Caco-2 (cell line): Measurements from ENCODE around the gene NANP. TPM values are rescaled to one million over a fixed set of nuclear protein-coding genes. Genes with fewer than 3 reads are reported as not detected.

Experiments used
- Bru-seq: library from RNA; stranded (reverse); fragments of 400-500 nt; gene quantifications from one replicate; lab custom pipeline; 2021; lab: Mats Ljungman, UMichigan
- BruChase-seq, 2 experiments: library from RNA; stranded (reverse); fragments of 400-500 nt; gene quantifications; one replicate each; lab custom pipeline; 2021; lab: Mats Ljungman, UMichigan
- BruUV-seq: library from RNA; stranded (reverse); fragments of 400-500 nt; replicated peaks from 2 replicates; lab custom pipeline; 2021; lab: Mats Ljungman, UMichigan
- CTCF ChIA-PET: fragments of 300-600 bp; sonication (Branson Sonifier 250); formaldehyde crosslinking; loops from one replicate; lab custom pipeline; 2022; ENCODE audit warnings: antibody characterized with exemption; lab: Charles Lee
- POLR2A ChIA-PET: fragments of 300-600 bp; sonication (Branson Sonifier 250); formaldehyde crosslinking; loops from one replicate; lab custom pipeline; 2022; ENCODE audit warnings: antibody characterized with exemption; lab: Charles Lee
- DNase-seq, 2 experiments: peaks; one replicate each; pipeline versions ENCODE4 v3.0.0 to v3.0.0-alpha.2; 2020 to 2022
- H3K27me3 ChIP-seq: replicated peaks from 2 replicates; pipeline ENCODE4 v1.6.0; 2011; ENCODE audit warnings: low read length; ENCODE audit not compliant: control insufficient read depth, insufficient read depth
- H3K36me3 ChIP-seq: 2 replicates; pipeline ENCODE4 v1.5.1; 2011; ENCODE audit warnings: low read length; ENCODE audit not compliant: control insufficient read depth, insufficient read depth
- H3K4me1 ChIP-seq: fragments of 250-450 bp; sonication (Bioruptor Pico); 2 replicates; pipeline ENCODE4 v1.5.1; 2020; ENCODE audit warnings: mild to moderate bottlenecking
- H3K4me3 ChIP-seq: 2 replicates; pipeline ENCODE4 v1.5.1; 2011; ENCODE audit warnings: low read depth, mild to moderate bottlenecking, control low read depth, low read length
- H3K9me3 ChIP-seq: fragments of 250-450 bp; sonication (Bioruptor Pico); 2 replicates; pipeline ENCODE4 v1.5.1; 2020; ENCODE audit warnings: mild to moderate bottlenecking, moderate library complexity
- H3K27ac Mint-ChIP-seq: one replicate; pipeline ENCODE4 v1.8.0; 2022; ENCODE audit warnings: mixed read lengths; ENCODE audit not compliant: unreplicated experiment
- H3K27me3 Mint-ChIP-seq: one replicate; pipeline ENCODE4 v1.8.0; 2022; ENCODE audit warnings: mixed read lengths; ENCODE audit not compliant: insufficient read depth, unreplicated experiment
- H3K36me3 Mint-ChIP-seq: one replicate; pipeline ENCODE4 v1.8.0; 2022; ENCODE audit warnings: mild to moderate bottlenecking, mixed read lengths; ENCODE audit not compliant: insufficient read depth, unreplicated experiment
- H3K4me1 Mint-ChIP-seq: one replicate; pipeline ENCODE4 v1.8.0; 2022; ENCODE audit warnings: low read depth, mixed read lengths; ENCODE audit not compliant: unreplicated experiment
- H3K4me3 Mint-ChIP-seq: one replicate; pipeline ENCODE4 v1.8.0; 2022; ENCODE audit warnings: mild to moderate bottlenecking, moderate library complexity, mixed read lengths; ENCODE audit not compliant: unreplicated experiment
- H3K9me3 Mint-ChIP-seq: one replicate; pipeline ENCODE4 v1.8.0; 2022; ENCODE audit warnings: mixed read lengths; ENCODE audit not compliant: unreplicated experiment
- intact Hi-C: fragments of 100-400 bp; cut with micrococcal nuclease; formaldehyde crosslinking; loops from one replicate; pipeline ENCODE4 v1.10.0; 2022; ENCODE audit not compliant: unreplicated experiment
- long read RNA-seq: library from polyadenylated mRNA; stranded (forward); transcript quantifications from one replicate; pipeline ENCODE4 v2.0.0, GENCODE V29; 2022
- total RNA-seq: library from RNA; stranded (reverse); gene quantifications from 2 replicates; pipeline ENCODE4 v1.2.3, GENCODE V29; 2022
- TF ChIP-seq, protein P1 (sequence below), 2 experiments: fragments of 200-600 bp in 1 of 2; IDR thresholded peaks; 1 replicate in 1 of 2; 2 replicates in 1 of 2; pipeline versions ENCODE4 v1.5.1 to v1.8.0; 2011 to 2022; ENCODE audit warnings: antibody characterized with exemption in 1 of 2, control low read depth in 1 of 2, inconsistent platforms in 1 of 2, low read depth in 1 of 2, low read length in 1 of 2, mild to moderate bottlenecking in 1 of 2, moderate library complexity in 1 of 2; ENCODE audit not compliant: insufficient read depth in 1 of 2, severe bottlenecking in 1 of 2, unreplicated experiment in 1 of 2

The NANP gene
- total RNA-seq (9.3 and 10.1 TPM in 2 replicates), Bru-seq, nascent RNA (percentile 85 among the genes with signal in this experiment), BruChase-seq, experiment 1, labeled RNA remaining after a 2-hour chase (percentile 93 among the genes with signal in this experiment), BruChase-seq, experiment 2, labeled RNA remaining after a 6-hour chase (percentile 73 among the genes with signal in this experiment)
- long read RNA-seq, transcript NANP-201 (2 exons, 3,964 nt) = major isoform, 39 of 42 reads
- long read RNA-seq, partial matches to known transcripts = 0 of 42 reads
- long read RNA-seq, other reads (novel, unspliced or antisense) = 3 of 42 reads

DNA sequence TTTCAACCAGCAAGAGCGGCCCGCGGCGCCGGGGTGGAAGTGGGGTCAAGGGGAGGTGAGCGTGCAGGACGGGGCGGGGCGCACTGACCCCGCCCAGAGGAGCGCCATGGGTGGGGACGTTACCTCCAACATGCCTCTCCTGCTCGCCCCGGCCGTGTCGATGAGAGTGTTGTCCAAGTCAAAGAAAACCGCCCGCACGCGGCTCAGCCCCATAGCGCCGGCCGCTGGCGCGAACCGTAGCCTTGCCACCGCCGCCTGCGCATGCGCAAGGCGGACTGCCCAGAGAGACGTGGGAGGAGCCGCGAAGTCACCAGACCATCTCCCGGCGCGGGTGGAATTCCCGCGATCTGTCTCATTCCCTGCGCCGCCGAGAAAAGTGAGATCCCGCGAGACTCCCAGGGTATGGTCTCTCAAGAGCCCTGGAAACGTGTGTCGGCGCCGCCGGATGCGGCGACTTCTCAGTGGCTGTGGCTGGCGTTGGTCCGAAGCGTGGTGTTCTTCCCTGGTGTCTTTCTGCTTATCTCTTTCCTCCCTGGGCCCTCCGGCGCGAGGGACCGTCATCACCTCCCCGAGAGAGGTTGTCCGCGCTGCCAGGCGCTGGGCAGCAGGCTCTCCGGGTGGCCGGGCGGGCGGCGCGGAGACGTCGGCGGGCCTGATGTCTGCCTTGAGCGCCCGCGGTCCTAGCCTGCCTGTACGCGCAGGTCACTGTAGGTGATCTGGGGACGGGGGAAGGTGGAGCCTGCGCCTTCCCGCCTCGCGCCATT, at the start of gene NANP:
TSS of gene NANP (minus strand) at position 279 of the 764 bp plus-strand sequence. CDS start at position 213, 66 bp downstream.
- Mint-ChIP-seq H3K27ac (peak within 1 kb of the TSS; percentile 96), H3K27me3 (no peaks in the 10 kb centered on the region), H3K4me1 (peaks cover 17% of the 10 kb centered on the region), H3K9me3 (peaks cover 10% of the 10 kb centered on the region), H3K4me3 (peak within 1 kb of the TSS; percentile 83), H3K36me3 (peaks cover 20% of the 10 kb centered on the region)
- ChIA-PET POLR2A (no interaction called here), CTCF (no interaction called here)
- DNase-seq = peak; percentile 99
- Histone ChIP-seq H3K9me3 (no peaks in the 10 kb centered on the region), H3K36me3 (no peaks in the 10 kb centered on the region), H3K4me1 (peaks cover 8% of the 10 kb centered on the region; the same call in 1 of the 2 replicates), H3K27me3 (no peaks in the 10 kb centered on the region), H3K4me3 (peak within 1 kb of the TSS; percentile 100)
- intact Hi-C loops = loop anchor here (1.0 to 2.0 kb wide), 3 partner anchors 72 to 153 kb away; partner anchors contain the start of gene ZNF337
- no TSS peak for BruUV-seq
- TF ChIP-seq, protein P1, sequence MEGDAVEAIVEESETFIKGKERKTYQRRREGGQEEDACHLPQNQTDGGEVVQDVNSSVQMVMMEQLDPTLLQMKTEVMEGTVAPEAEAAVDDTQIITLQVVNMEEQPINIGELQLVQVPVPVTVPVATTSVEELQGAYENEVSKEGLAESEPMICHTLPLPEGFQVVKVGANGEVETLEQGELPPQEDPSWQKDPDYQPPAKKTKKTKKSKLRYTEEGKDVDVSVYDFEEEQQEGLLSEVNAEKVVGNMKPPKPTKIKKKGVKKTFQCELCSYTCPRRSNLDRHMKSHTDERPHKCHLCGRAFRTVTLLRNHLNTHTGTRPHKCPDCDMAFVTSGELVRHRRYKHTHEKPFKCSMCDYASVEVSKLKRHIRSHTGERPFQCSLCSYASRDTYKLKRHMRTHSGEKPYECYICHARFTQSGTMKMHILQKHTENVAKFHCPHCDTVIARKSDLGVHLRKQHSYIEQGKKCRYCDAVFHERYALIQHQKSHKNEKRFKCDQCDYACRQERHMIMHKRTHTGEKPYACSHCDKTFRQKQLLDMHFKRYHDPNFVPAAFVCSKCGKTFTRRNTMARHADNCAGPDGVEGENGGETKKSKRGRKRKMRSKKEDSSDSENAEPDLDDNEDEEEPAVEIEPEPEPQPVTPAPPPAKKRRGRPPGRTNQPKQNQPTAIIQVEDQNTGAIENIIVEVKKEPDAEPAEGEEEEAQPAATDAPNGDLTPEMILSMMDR (IDR thresholded peaks at IDR 0.05; ENCODE audit: insufficient read depth in 1 of 2, low read depth in 1 of 2, low read length in 1 of 2, severe bottlenecking in 1 of 2, unreplicated experiment in 1 of 2) = no peak

DNA sequence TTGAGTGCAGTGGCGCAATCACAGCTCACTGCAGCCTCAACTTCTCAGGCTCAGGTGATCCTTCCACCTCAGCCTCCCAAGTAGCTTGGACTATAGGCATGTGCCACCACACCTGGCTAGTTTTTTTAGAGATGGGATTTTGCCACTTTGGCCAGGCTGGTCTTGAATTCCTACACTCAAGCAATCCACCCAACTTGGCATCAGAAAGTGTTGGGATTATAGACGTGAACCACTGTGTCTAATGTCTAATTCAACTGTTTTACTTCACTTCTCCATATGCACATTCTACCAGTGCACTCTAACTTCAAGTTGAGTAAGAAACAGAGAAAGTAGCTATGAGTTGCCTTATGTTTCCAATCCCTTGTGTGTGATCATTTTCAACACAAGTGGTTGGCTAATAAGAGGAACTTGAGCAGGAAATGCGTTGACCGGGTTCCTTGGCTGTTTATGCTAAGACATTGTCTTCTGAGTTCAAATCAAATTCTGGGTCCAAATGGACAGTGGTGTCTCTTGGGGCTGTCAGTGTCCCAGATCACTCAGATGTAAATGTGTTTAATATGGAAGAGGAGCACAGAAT, 48.9 kb upstream of the NANP start:
- Histone ChIP-seq H3K4me3 (no peak overlapping the region), H3K4me1 (no peaks in the 10 kb centered on the region; the same call in 1 of the 2 replicates), H3K27me3 (no peaks in the 10 kb centered on the region), H3K9me3 (no peaks in the 10 kb centered on the region), H3K36me3 (peaks cover 6% of the 10 kb centered on the region)
- DNase-seq = no peak
- TF ChIP-seq, protein P1 (IDR thresholded peaks at IDR 0.05; ENCODE audit: insufficient read depth in 1 of 2, low read depth in 1 of 2, low read length in 1 of 2, severe bottlenecking in 1 of 2, unreplicated experiment in 1 of 2) = no peak
- Mint-ChIP-seq H3K4me1 (peaks cover 13% of the 10 kb centered on the region), H3K27me3 (no peaks in the 10 kb centered on the region), H3K27ac (no peak overlapping the region), H3K9me3 (no peaks in the 10 kb centered on the region), H3K36me3 (peaks cover 12% of the 10 kb centered on the region), H3K4me3 (no peak overlapping the region)
- intact Hi-C loops = no loop called here
- CTCF ChIA-PET = no interaction called here
- POLR2A ChIA-PET = no interaction called here
- BruUV-seq = no TSS peak

DNA sequence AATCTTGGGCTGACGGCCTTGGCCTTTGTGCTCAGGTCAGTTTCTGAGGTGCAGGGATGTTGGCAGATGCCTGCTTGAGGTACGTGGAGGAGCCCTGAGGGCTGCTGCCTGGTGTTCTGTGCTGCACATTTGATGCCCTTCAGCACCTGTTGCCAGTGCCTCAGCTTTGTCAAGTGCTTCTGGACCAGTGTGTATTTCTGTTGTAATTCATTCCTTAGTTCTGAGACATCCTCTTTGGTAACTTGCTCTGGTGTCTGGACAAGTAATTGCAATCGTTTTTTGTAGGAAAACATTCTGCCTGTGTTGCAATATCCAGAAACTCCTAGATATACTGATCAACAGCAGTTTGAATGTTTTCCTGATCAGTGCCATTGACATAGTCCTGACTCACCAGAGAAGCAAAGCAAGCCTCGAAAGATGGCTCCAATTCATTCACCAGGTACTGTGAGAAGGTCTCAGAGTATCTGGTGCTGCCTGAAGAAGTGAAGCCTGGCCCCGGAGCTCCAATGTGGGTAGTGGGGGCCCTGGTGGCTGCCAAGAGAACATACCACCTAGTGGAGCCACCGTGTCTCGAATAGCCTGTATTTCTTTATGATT, 46.1 kb upstream of the NANP start:
- peaks cover 6% of the 10 kb centered on the region for H3K36me3 Mint-ChIP-seq
- H3K9me3 ChIP-seq = no peaks in the 10 kb centered on the region
- peak in 1 of 2 experiments; percentile 21 for DNase-seq
- no peaks in the 10 kb centered on the region for H3K27me3 Mint-ChIP-seq
- peaks cover 5% of the 10 kb centered on the region for H3K36me3 ChIP-seq
- BruUV-seq = no TSS peak
- no peak overlapping the region for H3K27ac Mint-ChIP-seq
- no peak overlapping the region for H3K4me3 Mint-ChIP-seq
- no peaks in the 10 kb centered on the region for H3K9me3 Mint-ChIP-seq
- TF ChIP-seq, protein P1 (IDR thresholded peaks at IDR 0.05; ENCODE audit: insufficient read depth in 1 of 2, low read depth in 1 of 2, low read length in 1 of 2, severe bottlenecking in 1 of 2, unreplicated experiment in 1 of 2) = peak in 1 of 2 experiments; percentile 20
- no peaks in the 10 kb centered on the region for H3K27me3 ChIP-seq
- ChIA-PET POLR2A (no interaction called here), CTCF (interaction anchor here (0.7 kb wide), 1 partner anchor 198 kb away, joined by 3 read pairs; no protein-coding TSS in a partner anchor)
- H3K4me1 Mint-ChIP-seq = peaks cover 6% of the 10 kb centered on the region
- H3K4me3 ChIP-seq = no peak overlapping the region
- intact Hi-C loops = no loop called here
- H3K4me1 ChIP-seq = no peaks in the 10 kb centered on the region
